Gastrocnemius medialis (tissue), 4 donors: ENCODE data around the gene FBLN1. TPM values are rescaled to one million over a fixed set of nuclear protein-coding genes. Genes with fewer than 3 reads are reported as not detected.

Source experiments
- ATAC-seq, 2 donors: fragments of 150-250 bp; one replicate each; pipeline ENCODE4 v1.9.1; 2016
- DNase-seq, 2 donors: peaks; one replicate each; pipeline ENCODE4 v3.0.0-alpha.2; 2019
- H3K27ac ChIP-seq, 4 donors: fragments of 200-600 bp; sonication (generic); 1 replicate in 1 of 4; 2 replicates in 3 of 4; pipeline ENCODE4 v1.5.1; 2016 to 2018; ENCODE audit warnings: mild to moderate bottlenecking in 2 of 4, moderate library complexity in 1 of 4
- H3K27me3 ChIP-seq, 3 donors: fragments of 200-600 bp; sonication (generic) in 2 of 3; 1 replicate in 1 of 3; 2 replicates in 2 of 3; pipeline versions ENCODE4 v1.5.1 to v1.6.0; 2016 to 2019; ENCODE audit warnings: mild to moderate bottlenecking in 1 of 3, moderate library complexity in 1 of 3
- H3K36me3 ChIP-seq, 2 donors: fragments of 200-600 bp; sonication (generic) in 1 of 2; one replicate each; pipeline ENCODE4 v1.5.1; 2017 to 2018
- H3K4me1 ChIP-seq, 2 donors: fragments of 200-600 bp; sonication (generic) in 1 of 2; one replicate each; pipeline ENCODE4 v1.5.1; 2016 to 2017; ENCODE audit warnings: mild to moderate bottlenecking in 2 of 2
- H3K4me3 ChIP-seq, 4 donors: fragments of 200-600 bp; sonication (generic) in 3 of 4; 1 replicate in 1 of 4; 2 replicates in 3 of 4; pipeline ENCODE4 v1.5.1; 2016 to 2019; ENCODE audit warnings: mild to moderate bottlenecking in 2 of 4
- H3K9me3 ChIP-seq, 3 donors: fragments of 200-600 bp; sonication (generic) in 2 of 3; 1 replicate in 1 of 3; 2 replicates in 2 of 3; pipeline ENCODE4 v1.5.1; 2016 to 2019
- CTCF ChIP-seq, 5 experiments: fragments of 450-650 bp in 3 of 5; fragments of 200-600 bp in 2 of 5; sonication (generic) in 2 of 5; IDR thresholded peaks in 4 of 5; conservative IDR thresholded peaks in 1 of 5; 1 replicate in 4 of 5; 2 replicates in 1 of 5; pipeline ENCODE4 v1.5.1; 2016 to 2019; ENCODE audit warnings: antibody characterized with exemption in 5 of 5, mild to moderate bottlenecking in 3 of 5, moderate library complexity in 3 of 5
- POLR2A ChIP-seq, 2 donors: fragments of 450-650 bp; IDR thresholded peaks; one replicate each; pipeline ENCODE4 v1.6.1; 2017; ENCODE audit warnings: antibody characterized with exemption in 2 of 2, mild to moderate bottlenecking in 2 of 2, moderate library complexity in 2 of 2
- in situ Hi-C, 4 donors: fragments of 200-750 bp; cut with MboI; loops; one replicate each; pipeline versions ENCODE4 v1.15.0 to v1.8.0; 2017; ENCODE audit warnings: low sequenced_read_pairs in 4 of 4
- intact Hi-C: fragments of 100-400 bp; cut with DNase I; formaldehyde crosslinking; loops from one replicate; pipeline ENCODE4 v1.15.1; 2023; ENCODE audit warnings: low total_unique reads
- total RNA-seq, 4 donors: library from RNA; depleted of rRNA; stranded (reverse); fragments of >200 nt; gene quantifications; one replicate each; pipeline versions ENCODE4 v1.1.0 to v1.2.3, GENCODE V29; 2016

Gene FBLN1
- total RNA-seq, 4 donors from 2014 or later, result 12.5 to 37.1 (median 19.2) TPM

GRCh38 chr22:45647532-45648225 lies 145.0 kb downstream of the FBLN1 start:
- Histone ChIP-seq H3K4me3 (no peak overlapping the region), H3K27me3 (peaks cover 3 to 18% (median 17%) of the 10 kb centered on the region in 3 donors), H3K36me3 (no peaks in the 10 kb centered on the region), H3K9me3 (no peaks in the 10 kb centered on the region), H3K27ac (no peak overlapping the region), H3K4me1 (no peaks in the 10 kb centered on the region)
- no peak for DNase-seq
- in situ Hi-C loops, result loop anchor here in 2 of 4 donors (10.0 to 25.0 kb wide), 2 partner anchors 215 to 337 kb away; no protein-coding TSS in a partner anchor
- ATAC-seq, result no peak
- TF ChIP-seq CTCF (IDR thresholded peaks at IDR 0.05 in 4 of 5, conservative IDR thresholded peaks at IDR 0.05 in 1 of 5), result no peak
- TF ChIP-seq POLR2A (IDR thresholded peaks at IDR 0.05), result no peak
- intact Hi-C loops, result loop anchor here (5.0 kb wide), 2 partner anchors 70 to 185 kb away; no protein-coding TSS in a partner anchor

- intact Hi-C loops (loop anchor here (5.0 kb wide), 2 partner anchors 71 to 184 kb away; no protein-coding TSS in a partner anchor), in situ Hi-C loops (loop anchor here in 2 of 4 donors (10.0 to 25.0 kb wide), 2 partner anchors 214 to 336 kb away; no protein-coding TSS in a partner anchor)
- H3K36me3 ChIP-seq, result no peaks in the 10 kb centered on the region
- TF ChIP-seq CTCF (IDR thresholded peaks at IDR 0.05 in 4 of 5, conservative IDR thresholded peaks at IDR 0.05 in 1 of 5) (no peak), POLR2A (IDR thresholded peaks at IDR 0.05) (no peak)
- no peaks in the 10 kb centered on the region for H3K9me3 ChIP-seq
- no peak overlapping the region for H3K27ac ChIP-seq
- ATAC-seq (no peak), DNase-seq (no peak)
- H3K4me3 ChIP-seq, result no peak overlapping the region
- no peaks in the 10 kb centered on the region for H3K4me1 ChIP-seq
- H3K27me3 ChIP-seq, result peaks cover 3 to 18% (median 17%) of the 10 kb centered on the region in 3 donors
Observed at GRCh38 chr22:45648301-45649117, 145.8 kb downstream of the FBLN1 start.

- Histone ChIP-seq H3K9me3 (no peaks in the 10 kb centered on the region), H3K4me1 (no peaks in the 10 kb centered on the region), H3K27me3 (peaks cover 3 to 19% (median 12%) of the 10 kb centered on the region in 3 donors), H3K4me3 (no peak overlapping the region), H3K36me3 (no peaks in the 10 kb centered on the region), H3K27ac (no peak overlapping the region)
- TF ChIP-seq CTCF (IDR thresholded peaks at IDR 0.05 in 4 of 5, conservative IDR thresholded peaks at IDR 0.05 in 1 of 5) (no peak), POLR2A (IDR thresholded peaks at IDR 0.05) (no peak)
- no peak for DNase-seq
- no peak for ATAC-seq
- intact Hi-C loops, result loop anchor here (5.0 kb wide), 2 partner anchors 73 to 182 kb away; no protein-coding TSS in a partner anchor
- in situ Hi-C loops, result loop anchor here in 2 of 4 donors (10.0 to 25.0 kb wide), 2 partner anchors 212 to 335 kb away; no protein-coding TSS in a partner anchor
Observed at GRCh38 chr22:45649809-45650208, 147.1 kb downstream of the FBLN1 start.

GRCh38 chr22:45650721-45651120 lies 148.0 kb downstream of the FBLN1 start:
- in situ Hi-C loops, result loop anchor here in 1 of 4 donors (10.0 kb wide), 1 partner anchor 334 kb away; no protein-coding TSS in a partner anchor
- TF ChIP-seq CTCF (IDR thresholded peaks at IDR 0.05 in 4 of 5, conservative IDR thresholded peaks at IDR 0.05 in 1 of 5) (no peak), POLR2A (IDR thresholded peaks at IDR 0.05) (no peak)
- no peaks in the 10 kb centered on the region for H3K36me3 ChIP-seq
- H3K27ac ChIP-seq, result no peak overlapping the region
- no peaks in the 10 kb centered on the region for H3K4me1 ChIP-seq
- no peak overlapping the region for H3K4me3 ChIP-seq
- ATAC-seq (no peak), DNase-seq (no peak)
- H3K27me3 ChIP-seq, result peaks cover 3 to 14% (median 6%) of the 10 kb centered on the region in 3 donors
- intact Hi-C loops, result no loop called here
- no peaks in the 10 kb centered on the region for H3K9me3 ChIP-seq

Other genes with a start within 250 kb of the FBLN1 start
- 1 to 10 TPM in 2 of 4 donors, under 1 TPM in 2; 0.70 to 6.4 (median 2.1) TPM for gene UPK3A, start 217.9 kb upstream of the FBLN1 start, total RNA-seq
- gene FAM118A, start 192.9 kb upstream of the FBLN1 start, total RNA-seq, result 10 to 100 TPM in 3 of 4 donors, 1 to 10 TPM in 1; 4.1 to 30.0 (median 24.2) TPM
- gene SMC1B, start 89.3 kb upstream of the FBLN1 start, total RNA-seq, result not detected
- gene RIBC2, start 89.2 kb upstream of the FBLN1 start, total RNA-seq, result not detected
- 10 to 100 TPM; 52.9 to 98.9 (median 78.5) TPM for gene ATXN10, start 169.0 kb downstream of the FBLN1 start, total RNA-seq